Sigmoid colon (tissue), 7 donors: Measurements from ENCODE around the gene USP44. TPM values are rescaled to one million over a fixed set of nuclear protein-coding genes. Genes with fewer than 3 reads are reported as not detected.

Experiments
- DNase-seq: peaks from one replicate; pipeline ENCODE4 v3.0.0-alpha.2; 2019
- H3K27ac ChIP-seq, 4 donors: fragments of 200-600 bp; sonication (generic); one replicate each; pipeline ENCODE4 v1.5.1; 2016 to 2019; ENCODE audit warnings: mild to moderate bottlenecking in 1 of 4
- H3K27me3 ChIP-seq, 3 donors: fragments of 200-600 bp; sonication (generic); one replicate each; pipeline ENCODE4 v1.5.1; 2019; ENCODE audit warnings: mild to moderate bottlenecking in 1 of 3
- H3K36me3 ChIP-seq, 4 donors: fragments of 200-600 bp; sonication (generic); one replicate each; pipeline ENCODE4 v1.5.1; 2016 to 2019
- H3K4me1 ChIP-seq, 4 donors: fragments of 200-600 bp; sonication (generic); one replicate each; pipeline ENCODE4 v1.5.1; 2017 to 2019
- H3K4me3 ChIP-seq, 4 donors: fragments of 200-600 bp; sonication (generic); one replicate each; pipeline ENCODE4 v1.5.1; 2017 to 2019; ENCODE audit warnings: mild to moderate bottlenecking in 2 of 4, moderate library complexity in 1 of 4
- H3K9me3 ChIP-seq, 4 donors: fragments of 200-600 bp in 3 of 4; sonication (generic) in 3 of 4; one replicate each; pipeline versions ENCODE4 v1.5.1 to v1.6.1; 2013 to 2019
- CTCF ChIP-seq, 4 experiments: fragments of 450-650 bp in 3 of 4; fragments of 200-600 bp in 1 of 4; IDR thresholded peaks; one replicate each; pipeline ENCODE4 v1.5.1; 2016 to 2019; ENCODE audit warnings: antibody characterized with exemption in 4 of 4, mild to moderate bottlenecking in 3 of 4, moderate library complexity in 2 of 4
- EP300 ChIP-seq, 4 donors: sonication (generic); formaldehyde crosslinking; IDR thresholded peaks; one replicate each; pipeline ENCODE4 v1.6.1; 2017; ENCODE audit warnings: antibody characterized with exemption in 4 of 4
- POLR2A ChIP-seq, 2 donors: fragments of 450-650 bp; IDR thresholded peaks; one replicate each; pipeline ENCODE4 v1.6.1; 2016; ENCODE audit warnings: antibody characterized with exemption in 2 of 2, mild to moderate bottlenecking in 2 of 2, moderate library complexity in 2 of 2
- POLR2AphosphoS5 ChIP-seq, 4 donors: sonication (generic); formaldehyde crosslinking; IDR thresholded peaks; one replicate each; pipeline ENCODE4 v1.6.1; 2017; ENCODE audit warnings: antibody characterized with exemption in 4 of 4
- WGBS, 2 donors: extraction: QIAGEN DNeasy Blood & Tissue Kit; methylation state at CpG; one replicate each; pipeline ENCODE4 v1.1.7; 2013; 5-methylcytosine and 5-hydroxymethylcytosine counted together
- intact Hi-C: fragments of 100-400 bp; cut with DNase I; formaldehyde crosslinking; loops from one replicate; pipeline ENCODE4 v1.15.1; 2023
- polyA plus RNA-seq, 3 donors: library from polyadenylated mRNA; stranded (reverse); fragments of 200-250 nt; gene quantifications; one replicate each; pipeline ENCODE4 v1.2.3, GENCODE V29; 2013
- total RNA-seq, 4 donors: library from RNA; depleted of rRNA; stranded (reverse); fragments of >200 nt; gene quantifications; one replicate each; pipeline ENCODE4 v1.1.0, GENCODE V29; 2016
- donor health status: healthy with polysubstance abuse.
- donor health status: Bipolar disorder and iron deficiency.
- donor health status: healthy.

USP44 gene
- total and polyA plus RNA-seq, 7 donors = 0.36 to 6.1 (median 2.7) TPM; not detected in 1

DNA sequence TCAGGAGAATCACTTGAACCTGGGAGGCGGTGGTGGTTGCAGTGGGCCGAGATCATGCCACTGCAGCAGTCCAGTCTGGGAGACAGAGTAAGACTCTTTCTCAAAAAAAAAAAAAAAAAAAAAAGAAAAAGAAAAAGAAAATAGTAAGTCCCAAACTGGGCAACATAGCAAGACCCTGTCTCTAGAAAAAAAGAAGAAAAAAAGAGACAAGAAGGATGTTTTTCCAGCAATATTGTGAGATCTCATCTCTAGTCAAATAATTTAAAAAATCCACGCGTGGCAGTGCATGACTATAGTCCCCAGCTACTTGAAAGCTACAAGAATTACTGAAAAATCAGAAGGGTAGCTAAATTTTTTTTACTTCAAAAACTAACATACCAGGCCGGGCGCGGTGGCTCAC lies 8.0 kb downstream of the USP44 start:
- Histone ChIP-seq H3K4me3 (no peak overlapping the region), H3K36me3 (no peaks in the 10 kb centered on the region), H3K9me3 (no peaks in the 10 kb centered on the region), H3K27ac (no peak overlapping the region), H3K27me3 (no peaks in the 10 kb centered on the region), H3K4me1 (peaks cover 0 to 9% (median 5%) of the 10 kb centered on the region in 4 donors)
- WGBS, 2 donors = 96 to 98% methylated on average over 7 of the region's 7 CpGs
- no peak for TF ChIP-seq CTCF (IDR thresholded peaks at IDR 0.05)
- TF ChIP-seq POLR2A (IDR thresholded peaks at IDR 0.05) = no peak
- TF ChIP-seq POLR2AphosphoS5 (IDR thresholded peaks at IDR 0.05) = no peak
- no peak for TF ChIP-seq EP300 (IDR thresholded peaks at IDR 0.05)
- intact Hi-C loops = no loop called here
- no peak for DNase-seq

DNA sequence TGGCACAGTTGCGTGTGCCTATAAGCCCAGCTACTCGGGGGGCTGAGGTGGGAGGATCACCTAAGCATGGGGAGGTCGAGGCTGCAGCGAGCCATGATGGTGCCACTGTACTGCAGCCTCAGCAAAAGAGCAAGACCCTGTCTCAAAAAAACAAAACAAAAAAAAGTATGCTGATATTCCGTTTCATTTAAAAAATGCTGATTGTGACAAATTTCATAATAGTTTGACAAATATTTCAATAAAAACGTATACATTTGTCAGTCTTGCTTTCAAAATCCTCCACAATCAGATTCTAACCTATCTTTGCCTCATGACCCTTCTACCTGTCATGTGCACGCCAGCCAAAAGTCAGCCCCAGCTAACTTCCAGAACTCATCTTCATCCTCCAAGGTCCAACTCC lies 9.8 kb downstream of the USP44 start:
- DNase-seq = no peak
- no peak overlapping the region for H3K27ac ChIP-seq
- intact Hi-C loops = no loop called here
- H3K9me3 ChIP-seq = no peaks in the 10 kb centered on the region
- H3K27me3 ChIP-seq = no peaks in the 10 kb centered on the region
- H3K36me3 ChIP-seq = no peaks in the 10 kb centered on the region
- H3K4me3 ChIP-seq = no peak overlapping the region
- no peaks in the 10 kb centered on the region for H3K4me1 ChIP-seq
- 87 to 88% methylated on average over 7 of the region's 7 CpGs for WGBS, 2 donors
- TF ChIP-seq CTCF (IDR thresholded peaks at IDR 0.05) = no peak

DNA sequence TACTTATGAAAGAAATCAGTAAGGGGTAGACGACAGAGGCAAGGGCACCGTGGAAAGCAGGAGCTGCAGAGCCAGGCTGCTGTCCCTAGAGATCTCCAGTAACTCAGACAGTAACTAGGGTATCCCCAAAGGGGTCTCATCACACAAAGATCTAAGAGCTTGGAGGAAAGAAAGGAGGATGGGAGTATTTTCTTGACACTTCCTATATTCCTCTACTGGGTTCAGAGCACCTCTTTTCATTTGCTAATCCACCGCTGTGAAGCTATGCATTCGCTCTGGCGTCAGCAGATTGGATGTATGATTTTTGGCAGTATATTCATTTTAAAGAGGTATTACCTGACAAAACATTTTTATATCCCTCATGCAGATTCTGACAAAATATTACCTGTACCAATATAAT lies 12.6 kb downstream of the USP44 start:
- Histone ChIP-seq H3K4me1 (peaks cover 0 to 13% (median 11%) of the 10 kb centered on the region in 4 donors), H3K36me3 (no peaks in the 10 kb centered on the region), H3K4me3 (no peak overlapping the region), H3K27me3 (no peaks in the 10 kb centered on the region), H3K27ac (no peak overlapping the region), H3K9me3 (no peaks in the 10 kb centered on the region)
- intact Hi-C loops = no loop called here
- no peak for DNase-seq
- WGBS, 2 donors = 73 to 74% methylated on average over 5 of the region's 5 CpGs
- TF ChIP-seq POLR2A (IDR thresholded peaks at IDR 0.05) (no peak), POLR2AphosphoS5 (IDR thresholded peaks at IDR 0.05) (no peak), CTCF (IDR thresholded peaks at IDR 0.05) (no peak), EP300 (IDR thresholded peaks at IDR 0.05) (no peak)

- no peak overlapping the region for H3K27ac ChIP-seq
- TF ChIP-seq POLR2AphosphoS5 (IDR thresholded peaks at IDR 0.05) = no peak
- no peak for TF ChIP-seq EP300 (IDR thresholded peaks at IDR 0.05)
- no peak for TF ChIP-seq POLR2A (IDR thresholded peaks at IDR 0.05)
- no peak for TF ChIP-seq CTCF (IDR thresholded peaks at IDR 0.05)
- no peaks in the 10 kb centered on the region for H3K36me3 ChIP-seq
- 76 to 83% methylated on average over 4 of the region's 4 CpGs for WGBS, 2 donors
- H3K4me3 ChIP-seq = no peak overlapping the region
- intact Hi-C loops = no loop called here
- peaks cover 0 to 13% (median 11%) of the 10 kb centered on the region in 4 donors for H3K4me1 ChIP-seq
- H3K9me3 ChIP-seq = no peaks in the 10 kb centered on the region
- H3K27me3 ChIP-seq = no peaks in the 10 kb centered on the region
- DNase-seq = no peak
Measured at GRCh38 chr12:95538006-95538405, 13.3 kb downstream of the USP44 start.

GRCh38 chr12:95533985-95534384 lies 17.3 kb downstream of the USP44 start:
- no peak overlapping the region for H3K4me3 ChIP-seq
- H3K4me1 ChIP-seq = peaks cover 0 to 13% (median 11%) of the 10 kb centered on the region in 4 donors
- H3K27ac ChIP-seq = peak overlapping the region; percentile 31 to 46 (median 37)
- no peaks in the 10 kb centered on the region for H3K27me3 ChIP-seq
- no peak for DNase-seq
- no peaks in the 10 kb centered on the region for H3K36me3 ChIP-seq
- 65 to 71% methylated on average over 4 of the region's 4 CpGs for WGBS, 2 donors
- intact Hi-C loops = loop anchor here (5.0 kb wide), 2 partner anchors 182 to 197 kb away; no protein-coding TSS in a partner anchor
- no peaks in the 10 kb centered on the region for H3K9me3 ChIP-seq
- TF ChIP-seq EP300 (IDR thresholded peaks at IDR 0.05) (no peak), POLR2A (IDR thresholded peaks at IDR 0.05) (no peak), CTCF (IDR thresholded peaks at IDR 0.05) (no peak), POLR2AphosphoS5 (IDR thresholded peaks at IDR 0.05) (no peak)
